Gastroesophageal sphincter (tissue), 3 donors: Measurements from ENCODE around the gene PTPRG.

Experiments
- EP300 ChIP-seq: sonication (generic); formaldehyde crosslinking; IDR thresholded peaks from one replicate; pipeline ENCODE4 v1.6.1; 2017; ENCODE audit warnings: antibody characterized with exemption, mild to moderate bottlenecking
- POLR2A ChIP-seq, 2 donors: fragments of 450-650 bp; IDR thresholded peaks; one replicate each; pipeline ENCODE4 v1.6.1; 2017; ENCODE audit warnings: antibody characterized with exemption in 2 of 2, mild to moderate bottlenecking in 2 of 2, moderate library complexity in 1 of 2
- POLR2AphosphoS5 ChIP-seq: sonication (generic); formaldehyde crosslinking; IDR thresholded peaks from one replicate; pipeline ENCODE4 v1.6.1; 2017; ENCODE audit warnings: antibody characterized with exemption
- TF ChIP-seq, protein P1 (sequence below), 4 experiments: fragments of 200-600 bp in 2 of 4; fragments of 450-650 bp in 2 of 4; sonication (generic) in 1 of 4; IDR thresholded peaks; one replicate each; pipeline ENCODE4 v1.5.1; 2017 to 2019; ENCODE audit warnings: antibody characterized with exemption in 4 of 4, mild to moderate bottlenecking in 2 of 4, moderate library complexity in 2 of 4

DNA sequence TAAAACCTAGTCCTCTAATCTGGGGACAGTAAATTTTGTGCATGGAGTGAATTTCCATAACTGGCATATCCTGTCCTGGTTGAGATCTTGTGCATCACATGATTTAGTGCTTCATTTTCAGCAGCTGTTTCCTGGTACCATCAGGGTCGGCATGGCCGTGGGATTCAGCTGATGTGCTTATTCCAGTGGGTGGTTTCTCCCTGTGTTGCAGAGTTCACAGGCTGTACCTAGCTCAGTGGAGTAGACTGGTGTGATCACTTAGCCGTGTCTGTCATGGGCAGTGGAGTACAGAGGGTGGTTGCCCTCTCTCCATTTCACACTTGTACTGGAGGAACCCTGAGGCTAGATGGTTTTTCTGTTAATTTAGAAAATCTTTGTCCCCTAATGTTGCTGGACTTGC lies 228.5 kb downstream of the PTPRG start:
- TF ChIP-seq, protein P1, sequence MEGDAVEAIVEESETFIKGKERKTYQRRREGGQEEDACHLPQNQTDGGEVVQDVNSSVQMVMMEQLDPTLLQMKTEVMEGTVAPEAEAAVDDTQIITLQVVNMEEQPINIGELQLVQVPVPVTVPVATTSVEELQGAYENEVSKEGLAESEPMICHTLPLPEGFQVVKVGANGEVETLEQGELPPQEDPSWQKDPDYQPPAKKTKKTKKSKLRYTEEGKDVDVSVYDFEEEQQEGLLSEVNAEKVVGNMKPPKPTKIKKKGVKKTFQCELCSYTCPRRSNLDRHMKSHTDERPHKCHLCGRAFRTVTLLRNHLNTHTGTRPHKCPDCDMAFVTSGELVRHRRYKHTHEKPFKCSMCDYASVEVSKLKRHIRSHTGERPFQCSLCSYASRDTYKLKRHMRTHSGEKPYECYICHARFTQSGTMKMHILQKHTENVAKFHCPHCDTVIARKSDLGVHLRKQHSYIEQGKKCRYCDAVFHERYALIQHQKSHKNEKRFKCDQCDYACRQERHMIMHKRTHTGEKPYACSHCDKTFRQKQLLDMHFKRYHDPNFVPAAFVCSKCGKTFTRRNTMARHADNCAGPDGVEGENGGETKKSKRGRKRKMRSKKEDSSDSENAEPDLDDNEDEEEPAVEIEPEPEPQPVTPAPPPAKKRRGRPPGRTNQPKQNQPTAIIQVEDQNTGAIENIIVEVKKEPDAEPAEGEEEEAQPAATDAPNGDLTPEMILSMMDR (IDR thresholded peaks at IDR 0.05): no peak
- TF ChIP-seq POLR2A (IDR thresholded peaks at IDR 0.05): no peak
- no peak for TF ChIP-seq POLR2AphosphoS5
- no peak for TF ChIP-seq EP300
